CD4-positive, CD25-positive, alpha-beta regulatory T cell (primary cell): Measurements from ENCODE around the gene PLAA. TPM values are rescaled to one million over a fixed set of nuclear protein-coding genes. Genes with fewer than 3 reads are reported as not detected.

ENCODE experiments used
- ATAC-seq, 2 donors: fragments of 150-1000 bp; cut with Tn5 transposase; one replicate each; pipeline ENCODE4 v1.10.0; 2021; ENCODE audit warnings: low read depth in 2 of 2, moderate number of reproducible peaks in 2 of 2, moderate library complexity in 1 of 2
- DNase-seq, 3 donors: peaks; one replicate each; pipeline versions ENCODE4 v3.0.0 to v3.0.0-alpha.2; 2012 to 2022; ENCODE audit warnings: mixed read lengths in 1 of 3
- H3K27ac ChIP-seq: one replicate; pipeline ENCODE4 v1.7.0; 2013; ENCODE audit warnings: mild to moderate bottlenecking, low read length; ENCODE audit not compliant: insufficient read depth, poor library complexity, severe bottlenecking
- H3K27me3 ChIP-seq: one replicate; pipeline ENCODE4 v1.7.0; 2013; ENCODE audit warnings: low read length; ENCODE audit not compliant: control insufficient read depth, insufficient read depth
- H3K36me3 ChIP-seq: one replicate; pipeline ENCODE4 v1.7.0; 2013; ENCODE audit warnings: mild to moderate bottlenecking, low read length, moderate library complexity; ENCODE audit not compliant: control insufficient read depth, insufficient read depth
- H3K4me1 ChIP-seq: 2 replicates; pipeline ENCODE4 v1.7.0; 2013; ENCODE audit warnings: mild to moderate bottlenecking, low read length; ENCODE audit not compliant: insufficient read depth, control insufficient read depth, poor library complexity, severe bottlenecking
- H3K4me3 ChIP-seq: one replicate; pipeline ENCODE4 v1.7.0; 2013; ENCODE audit warnings: low read depth, mild to moderate bottlenecking, low read length, moderate library complexity
- H3K9me3 ChIP-seq, 2 experiments: 1 replicate in 1 of 2; 2 replicates in 1 of 2; pipeline ENCODE4 v1.7.0; 2013; ENCODE audit warnings: low read length in 2 of 2, mild to moderate bottlenecking in 1 of 2, moderate library complexity in 1 of 2; ENCODE audit not compliant: control insufficient read depth in 2 of 2
- H3K27ac Mint-ChIP-seq, 3 donors: one replicate each; pipeline ENCODE4 v1.8.0; 2020 to 2022; ENCODE audit warnings: mild to moderate bottlenecking in 3 of 3, mixed read lengths in 3 of 3, moderate library complexity in 2 of 3
- H3K27me3 Mint-ChIP-seq: one replicate; pipeline ENCODE4 v1.8.0; 2022; ENCODE audit warnings: mild to moderate bottlenecking, mixed read lengths
- H3K36me3 Mint-ChIP-seq: one replicate; pipeline ENCODE4 v1.8.0; 2020; ENCODE audit warnings: mixed read lengths
- H3K4me1 Mint-ChIP-seq, 4 donors: one replicate each; pipeline ENCODE4 v1.8.0; 2020 to 2022; ENCODE audit warnings: mixed read lengths in 4 of 4, mild to moderate bottlenecking in 1 of 4
- H3K4me3 Mint-ChIP-seq, 4 donors: one replicate each; pipeline ENCODE4 v1.8.0; 2020 to 2022; ENCODE audit warnings: mild to moderate bottlenecking in 4 of 4, mixed read lengths in 4 of 4, moderate library complexity in 3 of 4
- H3K9me3 Mint-ChIP-seq, 7 donors: one replicate each; pipeline ENCODE4 v1.8.0; 2020 to 2022; ENCODE audit warnings: mixed read lengths in 7 of 7, mild to moderate bottlenecking in 3 of 7, moderate library complexity in 2 of 7
- polyA plus RNA-seq, 4 donors: library from polyadenylated mRNA; unstranded; fragments of 300-500 nt; fragmentation: Illumina TruSeq; gene quantifications; one replicate each; pipeline ENCODE4 v1.2.3, GENCODE V29; 2021
- total RNA-seq: library from RNA; stranded (reverse); gene quantifications from one replicate; pipeline ENCODE4 v1.2.3, GENCODE V29; 2022

The PLAA gene
- total and polyA plus RNA-seq, 5 donors from 2014 or later, result 20.0 to 37.6 (median 25.6) TPM

GRCh38 chr9:26925609-26926008 lies 21.4 kb downstream of the PLAA start:
- Mint-ChIP-seq H3K4me1 (peaks cover 0 to 9% (median 3%) of the 10 kb centered on the region in 4 donors), H3K27ac (no peak overlapping the region), H3K4me3 (no peak overlapping the region), H3K9me3 (no peaks in the 10 kb centered on the region), H3K36me3 (peaks cover 55% of the 10 kb centered on the region), H3K27me3 (no peaks in the 10 kb centered on the region)
- Histone ChIP-seq H3K9me3 (no peaks in the 10 kb centered on the region), H3K36me3 (peaks cover 86% of the 10 kb centered on the region), H3K4me3 (no peak overlapping the region), H3K27me3 (no peaks in the 10 kb centered on the region), H3K27ac (no peak overlapping the region), H3K4me1 (no peaks in the 10 kb centered on the region)
- DNase-seq (no peak), ATAC-seq (no peak)

DNA sequence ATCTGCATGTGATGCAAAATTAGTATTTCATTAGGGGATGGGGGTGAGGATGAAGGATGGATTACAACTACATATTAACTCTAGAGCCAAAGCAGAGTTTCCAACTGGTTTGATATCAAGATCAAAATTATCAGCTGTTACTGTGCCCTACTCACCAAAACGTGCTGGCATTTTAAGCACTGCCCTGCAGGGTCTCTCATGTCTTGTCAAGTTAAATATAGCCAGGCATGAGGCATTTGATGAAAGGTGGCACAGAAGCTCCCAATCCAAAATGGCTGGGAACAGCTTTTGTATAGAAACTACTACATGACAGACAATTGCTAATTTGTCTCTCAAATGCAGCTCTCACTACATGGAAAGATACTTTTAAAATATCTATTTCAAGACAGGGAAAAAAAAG lies 27.3 kb downstream of the PLAA start:
- H3K27ac Mint-ChIP-seq, result no peak overlapping the region
- peaks cover 61% of the 10 kb centered on the region for H3K36me3 Mint-ChIP-seq
- DNase-seq, result no peak
- H3K4me3 Mint-ChIP-seq, result no peak overlapping the region
- H3K9me3 Mint-ChIP-seq, result no peaks in the 10 kb centered on the region
- H3K4me1 Mint-ChIP-seq, result peaks cover 0 to 4% (median 2%) of the 10 kb centered on the region in 4 donors
- no peaks in the 10 kb centered on the region for H3K27me3 Mint-ChIP-seq
- Histone ChIP-seq H3K4me1 (no peaks in the 10 kb centered on the region), H3K27me3 (no peaks in the 10 kb centered on the region), H3K27ac (no peak overlapping the region), H3K4me3 (no peak overlapping the region), H3K36me3 (peaks cover 87% of the 10 kb centered on the region), H3K9me3 (no peaks in the 10 kb centered on the region)
- ATAC-seq, result no peak

GRCh38 chr9:26913138-26913668 lies 33.8 kb downstream of the PLAA start:
- Mint-ChIP-seq H3K27me3 (no peaks in the 10 kb centered on the region), H3K4me3 (no peak overlapping the region), H3K36me3 (peaks cover 26% of the 10 kb centered on the region), H3K27ac (peak overlapping the region in 1 of 3 donors; percentile 64), H3K9me3 (no peaks in the 10 kb centered on the region), H3K4me1 (peaks cover 0 to 5% (median 2%) of the 10 kb centered on the region in 4 donors)
- ATAC-seq, result no peak
- H3K4me3 ChIP-seq, result no peak overlapping the region
- no peak for DNase-seq
- peaks cover 42% of the 10 kb centered on the region for H3K36me3 ChIP-seq
- no peaks in the 10 kb centered on the region for H3K27me3 ChIP-seq
- no peaks in the 10 kb centered on the region for H3K4me1 ChIP-seq
- H3K27ac ChIP-seq, result no peak overlapping the region
- no peaks in the 10 kb centered on the region for H3K9me3 ChIP-seq

DNA sequence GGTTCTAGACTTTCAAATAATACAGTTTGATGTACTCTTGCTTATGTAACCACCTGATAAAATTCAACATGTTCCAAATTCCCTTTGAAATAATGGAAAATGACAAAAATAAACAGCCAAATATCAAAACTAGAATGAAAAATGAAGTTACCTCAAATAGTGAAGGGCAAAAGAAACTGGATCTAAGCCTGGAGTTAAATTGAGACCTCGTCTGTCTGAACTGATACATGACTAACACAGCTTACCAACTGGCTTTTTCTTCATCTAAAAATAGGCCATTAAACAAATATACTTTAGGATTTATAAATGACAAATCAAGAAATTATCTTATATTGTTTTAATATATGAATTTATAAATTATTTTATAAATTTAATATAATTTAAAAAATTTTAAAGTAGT lies 42.4 kb downstream of the PLAA start:
- Histone ChIP-seq H3K27me3 (no peaks in the 10 kb centered on the region), H3K4me3 (no peak overlapping the region), H3K4me1 (no peaks in the 10 kb centered on the region), H3K36me3 (peaks cover 29% of the 10 kb centered on the region), H3K27ac (no peak overlapping the region), H3K9me3 (no peaks in the 10 kb centered on the region)
- Mint-ChIP-seq H3K36me3 (peaks cover 35% of the 10 kb centered on the region), H3K27me3 (no peaks in the 10 kb centered on the region), H3K27ac (no peak overlapping the region), H3K4me3 (no peak overlapping the region), H3K4me1 (no peaks in the 10 kb centered on the region), H3K9me3 (no peaks in the 10 kb centered on the region)
- ATAC-seq (no peak), DNase-seq (no peak)

DNA sequence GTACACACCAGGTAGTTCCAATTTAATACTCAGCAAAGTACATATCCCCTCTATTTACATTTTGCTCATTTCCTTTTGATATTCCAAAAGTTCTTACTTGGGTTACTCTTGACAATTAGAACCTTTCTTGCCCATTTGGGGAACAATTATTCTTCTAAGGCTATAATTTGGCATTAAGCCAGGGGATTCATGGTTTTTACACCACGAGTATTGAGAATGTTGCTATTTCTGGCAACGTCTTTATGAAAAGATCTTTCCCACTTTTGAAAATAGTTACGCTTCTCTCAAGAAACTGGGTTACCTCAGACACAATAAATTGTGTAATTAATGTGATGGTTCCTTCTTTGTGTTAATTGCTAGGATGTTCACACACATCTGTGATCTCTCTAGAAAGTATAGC lies 43.0 kb downstream of the PLAA start:
- no peaks in the 10 kb centered on the region for H3K9me3 Mint-ChIP-seq
- no peaks in the 10 kb centered on the region for H3K9me3 ChIP-seq
- no peaks in the 10 kb centered on the region for H3K4me1 ChIP-seq
- H3K36me3 Mint-ChIP-seq, result peaks cover 32% of the 10 kb centered on the region
- DNase-seq (no peak), ATAC-seq (no peak)
- no peak overlapping the region for H3K4me3 Mint-ChIP-seq
- H3K4me3 ChIP-seq, result no peak overlapping the region
- H3K36me3 ChIP-seq, result peaks cover 28% of the 10 kb centered on the region
- no peaks in the 10 kb centered on the region for H3K27me3 ChIP-seq
- no peaks in the 10 kb centered on the region for H3K27me3 Mint-ChIP-seq
- H3K4me1 Mint-ChIP-seq, result no peaks in the 10 kb centered on the region
- no peak overlapping the region for H3K27ac Mint-ChIP-seq
- no peak overlapping the region for H3K27ac ChIP-seq

GRCh38 chr9:26893030-26893676 lies 53.9 kb downstream of the PLAA start:
- peaks cover 4% of the 10 kb centered on the region for H3K27me3 Mint-ChIP-seq
- peak overlapping the region; percentile 99 to 100 (median 100) for H3K27ac Mint-ChIP-seq
- ATAC-seq (no peak), DNase-seq (peak in 1 of 3 donors; percentile 7)
- H3K9me3 Mint-ChIP-seq, result peaks cover 0 to 5% (median 2%) of the 10 kb centered on the region in 7 donors
- peak overlapping the region; percentile 98 to 100 (median 99) for H3K4me3 Mint-ChIP-seq
- Histone ChIP-seq H3K9me3 (no peaks in the 10 kb centered on the region), H3K36me3 (no peaks in the 10 kb centered on the region), H3K4me1 (peaks cover 17% of the 10 kb centered on the region), H3K27ac (peak overlapping the region; percentile 95), H3K4me3 (peak overlapping the region; percentile 95), H3K27me3 (no peaks in the 10 kb centered on the region)
- H3K4me1 Mint-ChIP-seq, result peaks cover 15 to 45% (median 32%) of the 10 kb centered on the region in 4 donors
- H3K36me3 Mint-ChIP-seq, result peaks cover 6% of the 10 kb centered on the region

DNA sequence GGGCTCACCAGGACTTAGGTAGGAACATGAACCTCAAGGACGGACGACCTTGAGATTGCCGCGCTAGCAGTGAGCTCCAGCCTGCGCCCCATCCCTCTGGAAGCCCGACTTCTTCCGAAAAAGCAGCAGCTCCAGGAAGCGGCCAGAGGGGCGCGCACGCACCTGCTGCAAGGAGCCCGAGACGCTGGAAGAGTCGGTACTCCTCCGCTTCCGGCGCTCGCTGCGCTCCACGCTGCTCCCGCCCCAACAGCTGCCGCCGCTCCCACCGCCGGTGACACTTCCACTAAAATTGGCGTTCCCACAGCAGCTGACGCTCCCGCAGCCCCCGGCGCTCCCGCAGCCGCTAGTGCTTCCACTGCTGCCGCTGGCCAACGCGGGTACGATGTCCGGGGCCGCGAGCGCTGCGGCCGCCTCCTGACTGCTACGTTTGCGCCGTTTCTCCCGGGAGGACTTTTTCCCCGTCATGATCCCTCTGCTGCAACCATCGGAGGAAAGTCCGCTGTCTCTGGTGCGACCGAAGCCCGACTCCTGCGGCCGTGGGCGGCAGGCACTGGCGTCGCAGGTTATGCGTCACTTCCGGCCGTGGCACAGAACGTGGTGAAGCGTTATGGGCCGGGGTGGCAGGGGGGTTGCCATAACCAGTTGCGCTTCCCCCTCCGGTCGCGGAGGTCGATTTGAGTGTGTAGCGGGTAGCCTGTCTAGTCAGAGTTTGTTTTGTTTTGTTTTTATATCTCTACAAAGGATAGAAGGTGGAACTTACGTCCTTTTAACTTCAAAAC lies 54.6 kb downstream of the PLAA start, which contains the start of gene CAAP1:
Gene CAAP1 (minus strand): TSS at position 552 of the 779 bp plus-strand sequence. CDS start 87 bp downstream, at position 465.
- no peaks in the 10 kb centered on the region for H3K27me3 ChIP-seq
- Mint-ChIP-seq H3K27ac (peak within 1 kb of the TSS; percentile 99 to 100 (median 100)), H3K9me3 (peaks cover 0 to 5% (median 2%) of the 10 kb centered on the region in 7 donors), H3K4me1 (peaks cover 18 to 49% (median 36%) of the 10 kb centered on the region in 4 donors), H3K36me3 (peaks cover 9% of the 10 kb centered on the region), H3K4me3 (peak within 1 kb of the TSS; percentile 98 to 100 (median 99)), H3K27me3 (peaks cover 4% of the 10 kb centered on the region)
- peak; percentile 87 to 96 (median 89) for DNase-seq
- no peaks in the 10 kb centered on the region for H3K36me3 ChIP-seq
- peak within 1 kb of the TSS; percentile 95 for H3K27ac ChIP-seq
- H3K9me3 ChIP-seq, result no peaks in the 10 kb centered on the region
- peak within 1 kb of the TSS; percentile 95 for H3K4me3 ChIP-seq
- ATAC-seq, result peak; percentile 94 to 97
- H3K4me1 ChIP-seq, result peaks cover 17% of the 10 kb centered on the region
